ENCODE measurements around the gene PTPN12.

DNA sequence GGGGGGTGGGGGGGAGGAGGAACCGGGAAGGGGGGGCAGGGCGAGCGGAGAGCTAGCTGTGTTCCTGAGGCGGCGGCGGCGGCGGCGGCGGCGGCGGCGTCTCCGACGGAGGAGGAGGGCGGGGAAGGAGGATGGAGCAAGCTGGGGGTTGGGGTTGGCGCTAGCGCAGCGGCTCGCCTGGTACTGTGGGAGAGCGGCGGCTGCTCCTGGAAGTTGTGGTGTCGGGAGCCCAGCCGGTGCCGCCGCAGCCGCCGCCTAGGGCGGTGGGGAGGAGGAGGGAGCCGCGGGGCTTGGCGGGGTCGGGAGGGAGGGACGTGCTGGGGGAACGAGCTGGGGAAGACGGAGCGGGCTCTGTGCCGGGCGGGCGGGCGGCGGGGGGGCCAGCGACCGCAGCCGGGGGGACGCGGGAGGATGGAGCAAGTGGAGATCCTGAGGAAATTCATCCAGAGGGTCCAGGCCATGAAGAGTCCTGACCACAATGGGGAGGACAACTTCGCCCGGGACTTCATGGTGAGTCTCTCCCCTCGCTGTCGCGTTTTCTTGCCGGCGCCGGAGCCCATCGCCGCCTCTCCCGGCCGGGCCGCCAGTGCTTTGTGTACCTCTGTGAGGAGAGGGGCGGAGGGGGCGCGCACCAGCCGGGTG is at the start of gene PTPN12:
- TF ChIP-seq MYC (IDR thresholded peaks at IDR 0.05; ENCODE audit: low read depth, low read length) (no peak), POLR2A (IDR thresholded peaks at IDR 0.05; ENCODE audit: extremely low read depth, insufficient read length) (no peak)
- TF ChIP-seq, protein P1, sequence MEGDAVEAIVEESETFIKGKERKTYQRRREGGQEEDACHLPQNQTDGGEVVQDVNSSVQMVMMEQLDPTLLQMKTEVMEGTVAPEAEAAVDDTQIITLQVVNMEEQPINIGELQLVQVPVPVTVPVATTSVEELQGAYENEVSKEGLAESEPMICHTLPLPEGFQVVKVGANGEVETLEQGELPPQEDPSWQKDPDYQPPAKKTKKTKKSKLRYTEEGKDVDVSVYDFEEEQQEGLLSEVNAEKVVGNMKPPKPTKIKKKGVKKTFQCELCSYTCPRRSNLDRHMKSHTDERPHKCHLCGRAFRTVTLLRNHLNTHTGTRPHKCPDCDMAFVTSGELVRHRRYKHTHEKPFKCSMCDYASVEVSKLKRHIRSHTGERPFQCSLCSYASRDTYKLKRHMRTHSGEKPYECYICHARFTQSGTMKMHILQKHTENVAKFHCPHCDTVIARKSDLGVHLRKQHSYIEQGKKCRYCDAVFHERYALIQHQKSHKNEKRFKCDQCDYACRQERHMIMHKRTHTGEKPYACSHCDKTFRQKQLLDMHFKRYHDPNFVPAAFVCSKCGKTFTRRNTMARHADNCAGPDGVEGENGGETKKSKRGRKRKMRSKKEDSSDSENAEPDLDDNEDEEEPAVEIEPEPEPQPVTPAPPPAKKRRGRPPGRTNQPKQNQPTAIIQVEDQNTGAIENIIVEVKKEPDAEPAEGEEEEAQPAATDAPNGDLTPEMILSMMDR (IDR thresholded peaks at IDR 0.05; ENCODE audit: low read depth, low read length) = no peak
- TF ChIP-seq, protein P2, sequence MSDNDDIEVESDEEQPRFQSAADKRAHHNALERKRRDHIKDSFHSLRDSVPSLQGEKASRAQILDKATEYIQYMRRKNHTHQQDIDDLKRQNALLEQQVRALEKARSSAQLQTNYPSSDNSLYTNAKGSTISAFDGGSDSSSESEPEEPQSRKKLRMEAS (IDR thresholded peaks at IDR 0.05; ENCODE audit: low read depth, low read length) = no peak

Data from NB4 (cell line).